Stimulated activated CD4-positive, alpha-beta T cell treated with anti-CD3 and anti-CD28 coated beads, Interleukin-1b, Interleukin-23, amount 100 ng/mL, for 1 hour (primary cell): Measurements from ENCODE around the gene CNIH3.

ENCODE experiments used
- DNase-seq, 2 donors: peaks; one replicate each; pipeline ENCODE4 v3.0.0-alpha.2; 2020; ENCODE audit warnings: low read depth in 2 of 2

The CNIH3 gene

GRCh38 chr1:224744521-224744920 lies 128.4 kb downstream of the CNIH3 start:
- DNase-seq: no peak

GRCh38 chr1:224745394-224745793 lies 129.3 kb downstream of the CNIH3 start:
- no peak for DNase-seq

- DNase-seq: no peak
Measured at GRCh38 chr1:224745924-224746323, 129.8 kb downstream of the CNIH3 start.

GRCh38 chr1:224747578-224747977 lies 131.5 kb downstream of the CNIH3 start:
- DNase-seq: no peak

- no peak for DNase-seq
Measured at GRCh38 chr1:224749916-224750315, 133.8 kb downstream of the CNIH3 start.

DNA sequence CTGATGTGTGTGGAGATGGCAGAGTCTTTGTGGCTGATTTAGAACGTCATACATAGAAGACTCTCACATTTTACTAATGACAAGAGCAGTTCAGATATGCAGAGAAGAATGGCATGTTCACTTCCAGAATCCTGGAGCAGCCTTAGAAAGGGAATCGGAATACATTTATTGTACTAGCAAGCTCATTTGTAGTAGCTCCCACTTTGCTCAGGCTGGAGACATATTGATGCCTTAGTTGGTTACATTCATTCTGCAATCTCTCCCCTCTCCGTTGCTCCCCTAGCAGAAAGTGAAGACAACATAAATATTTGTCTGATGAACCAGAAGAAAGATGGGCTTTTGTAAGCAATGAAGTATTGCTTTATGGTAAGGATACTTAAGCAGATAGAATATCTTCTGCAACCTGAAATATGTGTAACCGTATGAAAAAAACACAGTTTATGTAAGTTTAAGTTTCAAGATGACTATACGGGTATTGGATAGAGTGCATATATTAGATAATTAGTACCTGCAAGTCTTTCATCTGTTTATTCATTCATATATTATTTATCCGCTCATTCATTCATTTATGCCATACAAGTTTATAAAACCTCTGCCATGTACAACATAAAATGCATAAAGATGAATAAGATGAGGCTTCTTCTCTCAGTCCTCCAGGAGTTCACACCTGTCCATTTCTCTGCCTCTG lies 135.7 kb downstream of the CNIH3 start:
- DNase-seq: no peak

GRCh38 chr1:224753491-224753890 lies 137.4 kb downstream of the CNIH3 start:
- no peak for DNase-seq

DNA sequence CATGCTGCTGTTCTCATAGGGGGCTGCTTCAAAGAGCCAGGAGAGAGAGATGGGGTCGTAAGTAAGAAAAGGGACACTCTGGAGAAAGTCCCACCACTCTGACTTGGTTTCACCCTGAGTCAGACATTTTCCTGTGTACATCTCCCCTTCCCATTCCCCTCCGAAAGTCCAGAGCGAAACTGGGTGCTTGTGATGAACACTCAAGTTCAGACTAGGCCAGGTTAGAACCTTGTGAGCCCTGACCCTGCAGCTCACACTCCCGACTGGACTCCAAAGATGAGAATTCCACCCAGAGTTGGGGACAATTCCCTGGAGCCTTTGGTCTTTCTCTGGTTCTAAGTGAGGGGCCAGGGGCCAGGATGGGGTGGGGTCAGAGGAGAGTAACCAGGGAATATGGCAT lies 139.5 kb downstream of the CNIH3 start:
- no peak for DNase-seq

DNA sequence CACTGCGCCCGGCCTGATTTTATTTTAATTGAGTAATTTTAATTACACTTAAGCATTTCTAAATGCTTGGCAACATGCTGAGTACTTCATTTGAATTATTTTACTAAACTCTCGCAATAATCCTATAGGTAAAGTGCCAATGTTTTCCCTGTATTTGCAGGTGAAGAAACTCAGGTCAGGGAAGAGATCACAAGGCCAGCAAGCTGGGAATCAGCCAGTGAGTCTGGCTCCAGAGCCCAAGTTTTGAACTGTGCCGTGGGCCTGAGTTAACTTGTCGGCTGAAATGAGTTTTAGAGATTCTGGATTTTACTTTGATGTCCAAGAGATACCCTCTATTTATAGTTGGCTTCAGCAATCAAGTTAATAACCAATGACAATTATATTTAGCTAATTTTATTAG lies 141.4 kb downstream of the CNIH3 start:
- DNase-seq: no peak

- DNase-seq: no peak
Measured at GRCh38 chr1:224759135-224759534, 143.0 kb downstream of the CNIH3 start.

GRCh38 chr1:224759681-224760091 lies 143.6 kb downstream of the CNIH3 start:
- no peak for DNase-seq

- no peak for DNase-seq
Measured at GRCh38 chr1:224760163-224760562, 144.0 kb downstream of the CNIH3 start.

- DNase-seq: no peak
Measured at GRCh38 chr1:224761245-224761644, 145.1 kb downstream of the CNIH3 start.

- DNase-seq: no peak
Measured at GRCh38 chr1:224762046-224762445, 145.9 kb downstream of the CNIH3 start.

DNA sequence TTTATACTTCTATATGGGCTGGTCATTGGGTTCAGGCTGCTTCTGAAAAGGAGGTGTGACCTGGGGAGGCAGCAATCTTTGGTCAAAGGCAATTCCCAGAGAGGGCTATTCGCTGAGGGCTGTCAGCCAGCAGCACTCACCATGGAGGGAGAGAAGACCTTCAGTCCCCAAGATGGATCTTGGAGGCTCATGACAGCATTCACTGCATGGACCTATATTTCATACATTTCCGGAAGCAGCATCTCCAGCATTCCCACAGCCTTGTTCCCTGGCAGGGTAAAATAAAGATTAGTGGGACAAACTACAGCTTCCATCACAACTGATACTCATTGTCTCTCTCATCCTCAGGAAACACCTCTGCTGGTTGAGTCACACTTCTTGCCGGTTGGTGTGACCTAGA lies 146.6 kb downstream of the CNIH3 start:
- DNase-seq: no peak

DNA sequence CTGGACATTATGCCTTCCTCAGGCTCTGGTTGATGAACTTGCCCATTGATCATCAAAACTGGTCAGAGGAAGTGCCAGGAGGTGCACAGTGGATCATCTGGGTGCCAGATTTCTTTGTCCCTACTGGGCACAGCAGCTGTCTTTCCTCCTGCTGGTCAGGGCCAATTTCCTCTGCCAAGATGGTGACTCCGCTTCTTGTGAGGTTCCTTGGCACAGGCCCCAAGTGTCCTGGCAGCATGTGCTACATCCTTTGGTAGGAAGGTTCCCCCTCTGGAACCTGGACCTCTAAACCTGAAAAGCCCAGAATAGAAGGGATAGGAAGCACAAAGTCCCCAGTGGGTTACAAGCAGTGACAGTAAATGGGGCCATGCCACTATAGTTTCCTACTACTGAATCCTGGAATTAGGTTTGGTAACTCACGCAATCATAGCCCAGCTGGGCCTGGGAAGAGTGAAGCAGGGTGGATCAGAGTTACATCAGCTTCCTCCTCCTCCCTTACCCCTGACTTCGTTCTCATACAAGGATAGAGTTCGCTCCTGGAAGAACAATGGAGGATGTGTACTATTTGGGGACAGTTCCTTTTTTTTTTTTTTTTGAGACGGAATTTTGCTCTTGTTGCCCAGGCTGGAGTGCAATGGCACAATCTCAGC lies 147.1 kb downstream of the CNIH3 start:
- no peak for DNase-seq

DNA sequence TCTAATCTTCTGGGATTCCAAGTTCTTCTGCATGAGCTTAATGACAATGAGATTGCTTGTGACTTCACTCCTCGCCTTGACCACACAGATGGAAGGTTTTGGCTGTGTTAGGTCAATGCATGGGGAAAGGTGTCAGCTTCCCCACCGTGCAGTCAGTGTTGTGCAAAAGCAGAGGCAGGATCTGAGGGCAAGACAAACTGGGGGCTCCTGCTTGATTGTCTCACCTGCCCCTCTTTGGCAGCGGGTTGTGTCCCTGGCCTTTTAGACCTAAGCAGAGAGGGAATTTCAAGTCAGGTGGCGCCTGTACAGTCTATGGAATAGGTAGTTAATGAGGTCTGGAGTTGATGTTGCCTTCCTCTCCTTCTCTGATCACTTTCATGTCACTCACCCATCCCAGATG lies 150.1 kb downstream of the CNIH3 start:
- no peak for DNase-seq

DNA sequence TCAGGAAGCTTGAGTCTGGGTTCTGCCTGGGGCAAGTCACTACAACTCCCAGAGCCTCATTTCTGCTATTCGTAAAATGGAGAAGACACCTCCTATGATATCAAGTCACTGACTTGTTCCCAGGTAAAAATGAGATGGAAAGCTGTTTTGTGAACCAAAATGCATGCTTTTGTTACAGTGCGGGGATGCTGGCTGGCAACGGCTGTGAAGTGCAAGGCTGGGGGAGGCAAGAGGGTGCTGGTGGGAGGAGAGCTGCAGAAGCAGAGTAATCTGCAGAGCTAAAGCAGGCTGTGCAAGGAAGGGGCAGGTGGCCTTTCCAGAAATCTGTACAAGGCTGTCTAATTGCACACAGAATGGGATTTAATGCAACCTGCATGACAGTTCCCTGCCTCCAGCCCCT lies 150.9 kb downstream of the CNIH3 start:
- no peak for DNase-seq

GRCh38 chr1:224767676-224768075 lies 151.6 kb downstream of the CNIH3 start:
- no peak for DNase-seq

DNA sequence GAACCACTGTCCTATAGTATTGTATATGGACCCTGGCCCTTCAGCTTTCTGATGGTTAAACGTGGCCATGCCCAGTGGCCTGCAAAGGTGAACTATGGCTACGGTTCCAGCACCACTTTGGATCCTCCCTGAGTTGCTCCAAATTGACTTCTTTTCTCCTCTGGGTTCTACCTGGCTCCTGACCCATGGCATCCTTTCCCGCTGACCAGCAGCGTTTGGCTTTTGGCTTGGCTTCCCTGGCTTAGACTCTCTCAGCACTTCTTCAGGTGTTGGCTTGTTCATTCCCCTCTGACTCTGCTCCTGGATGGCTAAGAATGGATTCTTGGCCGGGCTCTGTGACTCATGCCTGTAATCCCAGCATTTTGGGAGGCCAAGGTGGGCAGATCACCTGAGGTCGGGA lies 152.9 kb downstream of the CNIH3 start:
- DNase-seq: no peak

GRCh38 chr1:224769452-224770335 lies 153.6 kb downstream of the CNIH3 start:
- no peak for DNase-seq

DNA sequence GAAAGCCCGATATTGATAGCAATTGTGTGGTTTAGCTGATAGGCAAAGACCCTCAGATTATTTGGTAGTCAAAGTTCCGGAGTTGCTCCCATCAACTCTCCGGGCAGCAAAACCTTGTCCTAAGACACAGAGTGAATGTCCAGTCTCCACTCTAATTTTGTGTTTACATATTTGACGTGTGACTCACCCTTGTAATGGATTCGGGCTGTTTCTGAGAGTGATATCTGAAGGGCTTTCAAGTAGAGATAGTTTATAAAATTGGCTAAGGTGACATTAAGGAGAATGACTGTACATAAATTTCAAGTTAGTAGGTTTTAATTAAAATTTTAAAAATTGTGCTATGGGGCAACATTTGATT lies 154.2 kb downstream of the CNIH3 start:
- DNase-seq: no peak

DNA sequence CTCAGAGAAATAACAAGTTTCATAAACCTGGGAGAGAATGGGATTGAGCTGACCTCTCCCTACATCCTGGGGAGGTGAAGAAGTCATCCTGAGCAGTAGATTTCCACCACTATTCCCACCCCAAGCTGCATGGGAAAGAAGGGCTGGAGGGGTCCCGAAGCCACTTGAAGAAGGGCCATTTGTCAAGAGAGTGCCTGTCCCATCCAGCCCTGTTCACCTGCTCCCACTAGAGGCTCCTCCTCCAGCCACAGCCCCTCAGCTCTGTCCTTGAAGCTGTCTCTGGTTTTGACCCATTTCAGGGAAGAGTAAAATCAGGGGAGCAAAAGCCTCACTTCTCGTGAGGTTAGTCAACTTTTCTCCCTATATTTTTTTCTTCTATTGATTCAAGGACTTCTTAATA lies 157.5 kb downstream of the CNIH3 start:
- no peak for DNase-seq
